A549 (cell line): ENCODE measurements around the gene PLA2G4B. TPM values are rescaled to one million over a fixed set of nuclear protein-coding genes. Genes with fewer than 3 reads are reported as not detected.

Source experiments
- ATAC-seq, 2 experiments: fragments of 200-7000 bp in 1 of 2; fragments of >200 bp in 1 of 2; cut with Nextera tagmentation in 1 of 2; cut with Tn5 transposase in 1 of 2; 3 replicates each; pipeline versions ENCODE4 v1.8.0 to v1.9.1; 2018 to 2020; ENCODE audit warnings: mild to moderate bottlenecking in 1 of 2, moderate library complexity in 1 of 2
- CTCF ChIA-PET: fragments of 300-600 bp; sonication (Branson Sonifier 250); formaldehyde crosslinking; extraction: SDS; loops from one replicate; lab custom pipeline; 2021; ENCODE audit warnings: antibody characterized with exemption, inconsistent platforms; lab: Yijun Ruan, JAX
- POLR2A ChIA-PET: fragments of 350-600 bp; formaldehyde crosslinking; extraction: SDS; loops from one replicate; lab custom pipeline; 2021; ENCODE audit warnings: antibody characterized with exemption, inconsistent platforms; lab: Yijun Ruan, JAX
- DNase-seq, 2 experiments: peaks; one replicate each; pipeline versions ENCODE4 v3.0.0 to v3.0.0-alpha.2; 2011 to 2016; ENCODE audit warnings: low read depth in 1 of 2, low spot score in 1 of 2
- FAIRE-seq: peaks from 2 replicates; lab custom pipeline; 2011; peaks lifted over from hg19 to GRCh38; lab: Jason Lieb, UNC
- H3K27ac ChIP-seq, 2 experiments: fragments of >200 bp; sonication (Bioruptor Twin); formaldehyde crosslinking; 3 replicates each; pipeline ENCODE4 v1.5.1; 2016 to 2017
- H3K4me1 ChIP-seq: fragments of >200 bp; sonication (Bioruptor Twin); formaldehyde crosslinking; 3 replicates; pipeline ENCODE4 v1.6.1; 2016
- H3K4me2 ChIP-seq: fragments of >200 bp; sonication (Bioruptor Twin); formaldehyde crosslinking; 3 replicates; pipeline ENCODE4 v1.6.1; 2016
- H3K4me3 ChIP-seq: fragments of >200 bp; sonication (Bioruptor Twin); formaldehyde crosslinking; 3 replicates; pipeline ENCODE4 v1.5.1; 2016
- H3K9me3 ChIP-seq: fragments of >200 bp; sonication (Bioruptor Twin); formaldehyde crosslinking; 3 replicates; pipeline ENCODE4 v1.6.1; 2016
- CBX2 ChIP-seq: fragments of 200-600 bp; sonication (generic); IDR thresholded peaks from 2 replicates; pipeline ENCODE4 v1.6.1; 2016; ENCODE audit warnings: low read depth, mild to moderate bottlenecking, borderline replicate concordance
- CBX8 ChIP-seq: fragments of 200-600 bp; sonication (generic); IDR thresholded peaks from 2 replicates; pipeline ENCODE4 v1.6.1; 2016
- CEBPB ChIP-seq, 2 experiments: fragments of >200 bp in 1 of 2; sonication (Bioruptor Twin) in 1 of 2; formaldehyde crosslinking in 1 of 2; IDR thresholded peaks; 2 replicates each; pipeline ENCODE4 v1.6.1; 2012 to 2016
- CHD2 ChIP-seq: fragments of 150-350 bp; IDR thresholded peaks from 2 replicates; pipeline ENCODE4 v1.6.1; 2014; ENCODE audit warnings: low read length; ENCODE audit not compliant: partially characterized antibody
- CHD4 ChIP-seq: fragments of 200-600 bp; sonication (generic); IDR thresholded peaks from 2 replicates; pipeline ENCODE4 v1.6.1; 2016; ENCODE audit warnings: antibody characterized with exemption, mild to moderate bottlenecking, borderline replicate concordance
- CTCF ChIP-seq: fragments of >200 bp; sonication (Bioruptor Twin); formaldehyde crosslinking; IDR thresholded peaks from 3 replicates; pipeline ENCODE4 v1.5.1; 2016
- ELK1 ChIP-seq: fragments of 150-350 bp; IDR thresholded peaks from 2 replicates; pipeline ENCODE4 v1.6.1; 2014; ENCODE audit warnings: low read depth, mild to moderate bottlenecking, low read length
- FOSL2 ChIP-seq, 2 experiments: fragments of 450-650 bp in 1 of 2; fragments of >200 bp in 1 of 2; sonication (Bioruptor Twin) in 1 of 2; formaldehyde crosslinking; IDR thresholded peaks; 2 replicates each; pipeline versions ENCODE4 v1.5.0 to v1.6.1; 2016 to 2020; ENCODE audit warnings: mild to moderate bottlenecking in 1 of 2, moderate library complexity in 1 of 2
- HDAC2 ChIP-seq: fragments of 200-600 bp; sonication (generic); IDR thresholded peaks from 2 replicates; pipeline ENCODE4 v1.6.1; 2016
- HOXB5 ChIP-seq: fragments of 250-450 bp; sonication (Bioruptor Pico); IDR thresholded peaks from 2 replicates; pipeline ENCODE4 v1.5.0; 2020; ENCODE audit warnings: mild to moderate bottlenecking, moderate library complexity
- JUNB ChIP-seq: fragments of >200 bp; sonication (Bioruptor Twin); formaldehyde crosslinking; IDR thresholded peaks from 2 replicates; pipeline ENCODE4 v1.6.1; 2016
- KDM5A ChIP-seq: fragments of 200-600 bp; sonication (generic); IDR thresholded peaks from 2 replicates; pipeline ENCODE4 v1.6.1; 2016; ENCODE audit warnings: antibody characterized with exemption, mild to moderate bottlenecking
- MAZ ChIP-seq: fragments of 150-350 bp; IDR thresholded peaks from 2 replicates; pipeline ENCODE4 v1.6.1; 2014; ENCODE audit warnings: antibody characterized with exemption, low read depth, low read length, borderline replicate concordance
- MYC ChIP-seq: IDR thresholded peaks from 2 replicates; pipeline ENCODE4 v1.6.1; 2012; ENCODE audit warnings: mild to moderate bottlenecking, inconsistent platforms, low read length, improper control_type of control experiment, borderline replicate concordance
- NPAS2 ChIP-seq: fragments of 250-450 bp; sonication (Bioruptor Pico); IDR thresholded peaks from 2 replicates; pipeline ENCODE4 v1.8.0; 2022; ENCODE audit warnings: mild to moderate bottlenecking, moderate library complexity, borderline replicate concordance
- NR3C1 ChIP-seq: fragments of >200 bp; sonication (Bioruptor Twin); formaldehyde crosslinking; IDR thresholded peaks from 3 replicates; pipeline ENCODE4 v1.6.1; 2017
- PHF8 ChIP-seq: fragments of 200-600 bp; sonication (generic); IDR thresholded peaks from 2 replicates; pipeline ENCODE4 v1.6.1; 2016; ENCODE audit warnings: low read depth, mild to moderate bottlenecking, antibody characterized with exemption, moderate library complexity, borderline replicate concordance
- POLR2A ChIP-seq: IDR thresholded peaks from 2 replicates; pipeline ENCODE4 v1.6.1; 2012; ENCODE audit warnings: mild to moderate bottlenecking, low read length
- RARB ChIP-seq: fragments of 250-450 bp; sonication (Bioruptor Pico); IDR thresholded peaks from 2 replicates; pipeline ENCODE4 v1.8.0; 2021; ENCODE audit warnings: mild to moderate bottlenecking, moderate library complexity
- RFX5 ChIP-seq: fragments of 450-650 bp; IDR thresholded peaks from 2 replicates; pipeline ENCODE4 v1.7.1; 2014; ENCODE audit warnings: antibody characterized with exemption, mild to moderate bottlenecking, moderate library complexity
- ZFP36 ChIP-seq: fragments of 450-650 bp; IDR thresholded peaks from 2 replicates; pipeline ENCODE4 v1.6.1; 2014; ENCODE audit warnings: borderline replicate concordance; ENCODE audit not compliant: partially characterized antibody
- ZNF302 ChIP-seq: fragments of 250-450 bp; sonication (Bioruptor Pico); IDR thresholded peaks from 2 replicates; pipeline ENCODE4 v1.9.0; 2021; ENCODE audit warnings: inconsistent platforms, mild to moderate bottlenecking, moderate library complexity
- ZSCAN20 ChIP-seq: fragments of 250-450 bp; sonication (Bioruptor Pico); IDR thresholded peaks from 2 replicates; pipeline ENCODE4 v1.8.0; 2022; ENCODE audit warnings: mild to moderate bottlenecking, moderate library complexity
- WGBS: methylation state at CpG from one replicate; pipeline ENCODE4 v1.1.6; 2017; ENCODE audit errors: missing lambda C conversion rate; 5-methylcytosine and 5-hydroxymethylcytosine counted together
- polyA plus RNA-seq, 4 experiments: library from polyadenylated mRNA; depleted of rRNA in 3 of 4; stranded (reverse); fragments of >200 nt; fragmentation: RNase III in 1 of 4; extraction: RNeasy Plus Mini Kit Qiagen cat#74134 plus additional on column Dnase treatment in 1 of 4; gene quantifications; 2 replicates in 3 of 4; 3 replicates in 1 of 4; pipeline ENCODE4 v1.2.3, GENCODE V29; 2011 to 2017
- TF ChIP-seq, protein P1 (sequence below): IDR thresholded peaks from 2 replicates; pipeline ENCODE4 v1.6.1; 2012
- TF ChIP-seq, protein P2 (sequence below): IDR thresholded peaks from 2 replicates; pipeline ENCODE4 v1.6.1; 2012

PLA2G4B gene
- polyA plus RNA-seq, 2 of the 4 experiments (the other 2 are of a cell fraction) = 2.2 to 2.6 TPM

DNA sequence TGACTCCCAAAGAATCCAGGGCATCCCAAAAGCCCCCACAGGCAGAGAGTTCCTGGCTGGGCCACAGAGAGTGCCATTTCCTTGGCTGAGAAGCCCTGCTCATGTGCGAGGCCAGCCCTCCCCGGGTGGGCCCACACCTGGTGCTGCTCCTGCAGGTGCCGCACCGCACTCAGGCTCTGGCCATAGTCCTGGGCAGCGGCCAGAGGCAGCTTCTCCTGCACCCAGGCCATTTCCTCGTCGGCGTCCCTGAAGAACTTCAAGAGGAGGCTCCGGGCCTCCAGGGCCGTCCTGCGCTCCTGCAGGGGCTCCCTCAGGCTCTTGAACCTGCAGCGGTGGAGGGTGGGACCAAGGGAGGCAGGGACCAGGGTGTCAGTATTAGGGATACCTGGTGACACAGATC is 18.1 kb downstream of the PLA2G4B start:
- no peaks in the 10 kb centered on the region for H3K4me1 ChIP-seq
- no peak overlapping the region for H3K4me3 ChIP-seq
- POLR2A ChIA-PET = no interaction called here
- DNase-seq = no peak
- ATAC-seq = no peak
- CTCF ChIA-PET = interaction anchor here (0.9 kb wide), 1 partner anchor 42 kb away, joined by 3 read pairs; no protein-coding TSS in a partner anchor
- no peak overlapping the region for H3K4me2 ChIP-seq
- TF ChIP-seq KDM5A = no peak
- TF ChIP-seq, protein P1, sequence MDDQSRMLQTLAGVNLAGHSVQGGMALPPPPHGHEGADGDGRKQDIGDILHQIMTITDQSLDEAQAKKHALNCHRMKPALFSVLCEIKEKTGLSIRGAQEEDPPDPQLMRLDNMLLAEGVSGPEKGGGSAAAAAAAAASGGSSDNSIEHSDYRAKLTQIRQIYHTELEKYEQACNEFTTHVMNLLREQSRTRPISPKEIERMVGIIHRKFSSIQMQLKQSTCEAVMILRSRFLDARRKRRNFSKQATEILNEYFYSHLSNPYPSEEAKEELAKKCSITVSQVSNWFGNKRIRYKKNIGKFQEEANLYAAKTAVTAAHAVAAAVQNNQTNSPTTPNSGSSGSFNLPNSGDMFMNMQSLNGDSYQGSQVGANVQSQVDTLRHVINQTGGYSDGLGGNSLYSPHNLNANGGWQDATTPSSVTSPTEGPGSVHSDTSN = no peak
- no peak overlapping the region for H3K27ac ChIP-seq
- no peaks in the 10 kb centered on the region for H3K9me3 ChIP-seq
- no peak for FAIRE-seq
- WGBS = 100% methylated on average over 1 of the region's 12 CpGs

DNA sequence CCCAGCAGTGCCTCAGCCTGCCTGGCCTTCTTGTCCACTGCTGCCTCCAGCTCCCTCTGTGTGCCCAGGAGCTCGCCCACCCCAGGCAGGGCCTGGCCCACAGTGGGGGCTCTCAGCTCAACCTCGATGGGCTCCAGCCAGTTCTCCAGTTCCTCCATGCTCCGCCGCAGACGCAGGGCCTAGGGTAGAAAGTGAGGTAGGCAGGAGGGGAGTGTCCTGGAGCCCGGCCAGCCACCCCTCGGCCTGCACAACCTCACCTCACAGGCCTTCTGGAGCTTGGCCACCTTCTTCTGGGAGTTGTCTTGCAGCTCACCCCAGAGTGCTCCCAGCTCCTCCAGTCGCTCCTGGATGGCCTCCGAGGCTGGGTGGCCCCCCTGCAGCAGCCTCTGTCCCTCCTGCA is 18.7 kb downstream of the PLA2G4B start:
- no peak for TF ChIP-seq MAZ
- no peak for TF ChIP-seq KDM5A
- no peak for TF ChIP-seq HDAC2
- no peak for TF ChIP-seq JUNB
- TF ChIP-seq HOXB5 (CRISPR knock-in tag) = no peak
- TF ChIP-seq PHF8 = no peak
- TF ChIP-seq ZFP36 = no peak
- TF ChIP-seq, protein P2, sequence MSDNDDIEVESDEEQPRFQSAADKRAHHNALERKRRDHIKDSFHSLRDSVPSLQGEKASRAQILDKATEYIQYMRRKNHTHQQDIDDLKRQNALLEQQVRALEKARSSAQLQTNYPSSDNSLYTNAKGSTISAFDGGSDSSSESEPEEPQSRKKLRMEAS = no peak
- no peak for TF ChIP-seq CBX8
- ChIA-PET CTCF (interaction anchor here (0.6 kb wide), 1 partner anchor 47 kb away, joined by 3 read pairs; no protein-coding TSS in a partner anchor), POLR2A (no interaction called here)
- DNase-seq (no peak), ATAC-seq (no peak), FAIRE-seq (no peak)
- H3K4me3 ChIP-seq = no peak overlapping the region
- no peaks in the 10 kb centered on the region for H3K4me1 ChIP-seq
- no peak overlapping the region for H3K4me2 ChIP-seq
- no peaks in the 10 kb centered on the region for H3K9me3 ChIP-seq
- 70% methylated on average over 6 of the region's 9 CpGs for WGBS
- H3K27ac ChIP-seq = no peak overlapping the region

- POLR2A ChIA-PET = no interaction called here
These were observed 20.1 kb downstream of the PLA2G4B start for GRCh38 chr15:41858756-41859155.

More at GRCh38 chr15:41858756-41859155, 20.1 kb downstream of the PLA2G4B start:
- CTCF ChIA-PET = interaction anchor here (1.1 kb wide), 2 partner anchors 11 to 12 kb away, joined by 3 to 4 read pairs; no protein-coding TSS in a partner anchor
- H3K27ac ChIP-seq = no peak overlapping the region
- ATAC-seq = no peak
- no peaks in the 10 kb centered on the region for H3K9me3 ChIP-seq
- WGBS = 81% methylated on average over 9 of the region's 15 CpGs
- no peak for DNase-seq
- no peak overlapping the region for H3K4me2 ChIP-seq
- no peaks in the 10 kb centered on the region for H3K4me1 ChIP-seq
- FAIRE-seq = no peak
- TF ChIP-seq ZSCAN20 (CRISPR knock-in tag) (no peak), ZNF302 (CRISPR knock-in tag) (no peak), KDM5A (no peak), MYC (no peak), CEBPB (IDR thresholded peaks at IDR 0.05) (no peak), CHD2 (no peak), CBX2 (no peak), NR3C1 (no peak), CHD4 (no peak), ELK1 (no peak), RARB (CRISPR knock-in tag) (no peak), RFX5 (no peak), NPAS2 (no peak), POLR2A (no peak), CTCF (no peak), FOSL2 (IDR thresholded peaks at IDR 0.05) (no peak), FOSL2 (CRISPR knock-in tag; IDR thresholded peaks at IDR 0.05) (no peak)
- TF ChIP-seq, protein P2 = no peak
- no peak overlapping the region for H3K4me3 ChIP-seq
